GM23338 (cell line): ENCODE results near the gene ITPR3. TPM values are rescaled to one million over a fixed set of nuclear protein-coding genes. Genes with fewer than 3 reads are reported as not detected.

Source experiments
- ATAC-seq: fragments of 200-7000 bp; cut with Tn5 transposase; 3 replicates; pipeline ENCODE4 v1.9.1; 2020
- DNase-seq: peaks from one replicate; pipeline ENCODE4 v3.0.0-alpha.2; 2015; ENCODE audit warnings: low spot score
- H2AFZ ChIP-seq: fragments of 200-600 bp; sonication (generic); 2 replicates; pipeline ENCODE4 v1.8.0; 2016; ENCODE audit warnings: antibody characterized with exemption, mild to moderate bottlenecking, moderate library complexity
- H3F3A ChIP-seq: fragments of 200-600 bp; sonication (generic); replicated peaks from 2 replicates; pipeline ENCODE4 v1.8.0; 2017; ENCODE audit warnings: antibody characterized with exemption, mixed run types, low read depth
- H3K27ac ChIP-seq: fragments of 200-600 bp; sonication (generic); 2 replicates; pipeline ENCODE4 v1.6.1; 2016; ENCODE audit warnings: low read depth
- H3K27me3 ChIP-seq: fragments of 200-600 bp; sonication (generic); 2 replicates; pipeline ENCODE4 v1.8.0; 2016; ENCODE audit warnings: mild to moderate bottlenecking, mixed run types, moderate library complexity; ENCODE audit not compliant: insufficient read depth
- H3K36me3 ChIP-seq: fragments of 200-600 bp; sonication (generic); 2 replicates; pipeline ENCODE4 v1.8.0; 2016; ENCODE audit warnings: mild to moderate bottlenecking; ENCODE audit not compliant: insufficient read depth
- H3K4me1 ChIP-seq: fragments of 200-600 bp; sonication (generic); 2 replicates; pipeline ENCODE4 v1.8.0; 2016; ENCODE audit warnings: mild to moderate bottlenecking, moderate library complexity; ENCODE audit not compliant: insufficient read depth
- H3K4me2 ChIP-seq: fragments of 200-600 bp; sonication (generic); 2 replicates; pipeline ENCODE4 v1.7.1; 2017; ENCODE audit warnings: mixed run types
- H3K4me3 ChIP-seq: fragments of 200-600 bp; sonication (generic); 2 replicates; pipeline ENCODE4 v1.6.1; 2016; ENCODE audit warnings: mixed run types
- H3K79me2 ChIP-seq: fragments of 200-600 bp; sonication (generic); replicated peaks from 2 replicates; pipeline ENCODE4 v1.8.0; 2017; ENCODE audit warnings: mild to moderate bottlenecking; ENCODE audit not compliant: insufficient read depth
- H3K9me2 ChIP-seq: fragments of 200-600 bp; sonication (generic); 2 replicates; pipeline ENCODE4 v1.8.0; 2017; ENCODE audit not compliant: insufficient read depth
- H4K20me1 ChIP-seq: fragments of 200-600 bp; sonication (generic); replicated peaks from 2 replicates; pipeline ENCODE4 v1.8.0; 2017; ENCODE audit warnings: mild to moderate bottlenecking; ENCODE audit not compliant: insufficient read depth
- H3K27ac Mint-ChIP-seq: 2 replicates; pipeline ENCODE4 v1.8.0; 2020; ENCODE audit warnings: inconsistent platforms, mild to moderate bottlenecking, moderate library complexity, mixed read lengths
- H3K27me3 Mint-ChIP-seq: 3 replicates; pipeline ENCODE4 v1.8.0; 2022; ENCODE audit warnings: low read depth, mild to moderate bottlenecking, moderate library complexity, mixed read lengths, inconsistent platforms; ENCODE audit not compliant: insufficient read depth, poor library complexity
- H3K36me3 Mint-ChIP-seq: 3 replicates; pipeline ENCODE4 v1.8.0; 2021; ENCODE audit warnings: low read depth, mild to moderate bottlenecking, inconsistent platforms, moderate library complexity, mixed read lengths
- H3K4me1 Mint-ChIP-seq: 3 replicates; pipeline ENCODE4 v1.8.0; 2020; ENCODE audit warnings: mild to moderate bottlenecking, inconsistent platforms, mixed read lengths
- H3K4me3 Mint-ChIP-seq: 3 replicates; pipeline ENCODE4 v1.8.0; 2021; ENCODE audit warnings: moderate library complexity, mild to moderate bottlenecking, inconsistent platforms, mixed read lengths
- H3K9me3 Mint-ChIP-seq: 3 replicates; pipeline ENCODE4 v1.8.0; 2020; ENCODE audit warnings: moderate library complexity, mild to moderate bottlenecking, inconsistent platforms, mixed read lengths
- CREB1 ChIP-seq: fragments of 250-450 bp; sonication (Bioruptor Pico); IDR thresholded peaks from 2 replicates; pipeline ENCODE4 v1.5.0; 2020; ENCODE audit warnings: low read depth, mild to moderate bottlenecking, moderate library complexity
- CTCF ChIP-seq, 2 experiments: fragments of 200-600 bp in 1 of 2; sonication (generic) in 1 of 2; conservative IDR thresholded peaks; 2 replicates each; pipeline versions ENCODE4 v1.5.1 to v1.6.1; 2016 to 2017; ENCODE audit warnings: antibody characterized with exemption in 2 of 2, low read depth in 2 of 2, mild to moderate bottlenecking in 2 of 2, moderate library complexity in 1 of 2
- ETS1 ChIP-seq: IDR thresholded peaks from 2 replicates; pipeline ENCODE4 v1.6.1; 2016; ENCODE audit warnings: antibody characterized with exemption
- EZH2 ChIP-seq: fragments of 200-600 bp; sonication (generic); IDR thresholded peaks from one replicate; pipeline ENCODE4 v1.8.0; 2017; ENCODE audit warnings: antibody characterized with exemption, mild to moderate bottlenecking, low read depth; ENCODE audit not compliant: unreplicated experiment
- EZH2phosphoT487 ChIP-seq: fragments of 200-600 bp; sonication (generic); IDR thresholded peaks from one replicate; pipeline ENCODE4 v1.8.1; 2018; ENCODE audit warnings: antibody characterized with exemption; ENCODE audit not compliant: unreplicated experiment
- JUNB ChIP-seq: IDR thresholded peaks from one replicate; pipeline ENCODE4 v1.6.1; 2016; ENCODE audit warnings: antibody characterized with exemption; ENCODE audit not compliant: unreplicated experiment
- NANOG ChIP-seq: IDR thresholded peaks from 2 replicates; pipeline ENCODE4 v1.6.1; 2016; ENCODE audit warnings: antibody characterized with exemption, borderline replicate concordance
- POLR2AphosphoS5 ChIP-seq: IDR thresholded peaks from 2 replicates; pipeline ENCODE4 v1.6.1; 2016; ENCODE audit warnings: antibody characterized with exemption, low read depth
- STAT1 ChIP-seq: IDR thresholded peaks from one replicate; pipeline ENCODE4 v1.6.1; 2016; ENCODE audit warnings: antibody characterized with exemption; ENCODE audit not compliant: unreplicated experiment
- ZNF114 ChIP-seq: fragments of 250-450 bp; sonication (Bioruptor Pico); IDR thresholded peaks from 2 replicates; pipeline ENCODE4 v1.5.0; 2020; ENCODE audit warnings: mild to moderate bottlenecking, moderate library complexity
- ZNF331 ChIP-seq: fragments of 250-450 bp; sonication (Bioruptor Pico); IDR thresholded peaks from 2 replicates; pipeline ENCODE4 v1.5.0; 2020; ENCODE audit warnings: low read depth, mild to moderate bottlenecking, moderate library complexity
- ZNF462 ChIP-seq: fragments of 250-450 bp; sonication (Bioruptor Pico); IDR thresholded peaks from 2 replicates; pipeline ENCODE4 v1.5.0; 2020; ENCODE audit warnings: mild to moderate bottlenecking, moderate library complexity
- polyA plus RNA-seq: library from polyadenylated mRNA; unstranded; fragments of >200 nt; fragmentation: Nextera tagmentation; extraction: Ambion mirVana; gene quantifications from 2 replicates; pipeline ENCODE4 v1.2.1, GENCODE V29; 2016
- total RNA-seq: library from RNA; depleted of rRNA; stranded (reverse); fragments of >200 nt; shearing (Covaris generic); gene quantifications from 2 replicates; pipeline ENCODE4 v1.2.3, GENCODE V29; 2014

The ITPR3 gene
- total and polyA plus RNA-seq, 2 experiments from 2014 or later: 7.3 to 31.9 TPM

- Histone ChIP-seq H3K4me1 (no peaks in the 10 kb centered on the region), H3F3A (no peaks in the 10 kb centered on the region), H4K20me1 (no peaks in the 10 kb centered on the region), H3K4me2 (no peak overlapping the region), H3K9me2 (no peaks in the 10 kb centered on the region), H3K27me3 (no peaks in the 10 kb centered on the region), H2AFZ (no peak overlapping the region), H3K79me2 (no peaks in the 10 kb centered on the region), H3K4me3 (no peak overlapping the region), H3K36me3 (no peaks in the 10 kb centered on the region), H3K27ac (no peak overlapping the region)
- Mint-ChIP-seq H3K4me1 (peaks cover 12% of the 10 kb centered on the region), H3K36me3 (no peaks in the 10 kb centered on the region), H3K4me3 (no peak overlapping the region), H3K27me3 (peaks cover 3% of the 10 kb centered on the region), H3K27ac (no peak overlapping the region), H3K9me3 (no peaks in the 10 kb centered on the region)
- TF ChIP-seq STAT1 (no peak), CTCF (conservative IDR thresholded peaks at IDR 0.05; ENCODE audit: low read depth in 2 of 2) (no peak), ZNF331 (no peak), EZH2phosphoT487 (no peak)
- ATAC-seq (no peak), DNase-seq (no peak)
Measured at GRCh38 chr6:33718713-33719112, 97.6 kb downstream of the ITPR3 start.

GRCh38 chr6:33719326-33719987 lies 98.3 kb downstream of the ITPR3 start:
- H3K79me2 ChIP-seq: no peaks in the 10 kb centered on the region
- H3K27me3 ChIP-seq: no peaks in the 10 kb centered on the region
- no peaks in the 10 kb centered on the region for H4K20me1 ChIP-seq
- no peak overlapping the region for H3K4me3 ChIP-seq
- H2AFZ ChIP-seq: no peak overlapping the region
- H3K4me2 ChIP-seq: no peak overlapping the region
- peaks cover 18% of the 10 kb centered on the region for H3K4me1 Mint-ChIP-seq
- no peak for DNase-seq
- H3K9me3 Mint-ChIP-seq: no peaks in the 10 kb centered on the region
- no peak overlapping the region for H3K27ac Mint-ChIP-seq
- H3K4me1 ChIP-seq: no peaks in the 10 kb centered on the region
- no peaks in the 10 kb centered on the region for H3K9me2 ChIP-seq
- H3K36me3 Mint-ChIP-seq: no peaks in the 10 kb centered on the region
- peaks cover 3% of the 10 kb centered on the region for H3K27me3 Mint-ChIP-seq
- no peak overlapping the region for H3K4me3 Mint-ChIP-seq
- no peaks in the 10 kb centered on the region for H3K36me3 ChIP-seq
- no peaks in the 10 kb centered on the region for H3F3A ChIP-seq
- H3K27ac ChIP-seq: no peak overlapping the region
- no peak for ATAC-seq
- TF ChIP-seq EZH2 (no peak), JUNB (no peak), NANOG (no peak), ZNF462 (CRISPR knock-in tag) (no peak), CREB1 (CRISPR knock-in tag) (no peak), STAT1 (no peak), EZH2phosphoT487 (no peak), ZNF114 (CRISPR knock-in tag) (no peak), ETS1 (no peak), POLR2AphosphoS5 (no peak)
